Sigmoid colon (tissue), 7 donors: ENCODE results near the gene CD300A. TPM values are rescaled to one million over a fixed set of nuclear protein-coding genes. Genes with fewer than 3 reads are reported as not detected.

Source experiments
- DNase-seq: peaks from one replicate; pipeline ENCODE4 v3.0.0-alpha.2; 2019
- H3K27ac ChIP-seq, 4 donors: fragments of 200-600 bp; sonication (generic); one replicate each; pipeline ENCODE4 v1.5.1; 2016 to 2019; ENCODE audit warnings: mild to moderate bottlenecking in 1 of 4
- H3K27me3 ChIP-seq, 3 donors: fragments of 200-600 bp; sonication (generic); one replicate each; pipeline ENCODE4 v1.5.1; 2019; ENCODE audit warnings: mild to moderate bottlenecking in 1 of 3
- H3K36me3 ChIP-seq, 4 donors: fragments of 200-600 bp; sonication (generic); one replicate each; pipeline ENCODE4 v1.5.1; 2016 to 2019
- H3K4me1 ChIP-seq, 4 donors: fragments of 200-600 bp; sonication (generic); one replicate each; pipeline ENCODE4 v1.5.1; 2017 to 2019
- H3K4me3 ChIP-seq, 4 donors: fragments of 200-600 bp; sonication (generic); one replicate each; pipeline ENCODE4 v1.5.1; 2017 to 2019; ENCODE audit warnings: mild to moderate bottlenecking in 2 of 4, moderate library complexity in 1 of 4
- H3K9me3 ChIP-seq, 4 donors: fragments of 200-600 bp in 3 of 4; sonication (generic) in 3 of 4; one replicate each; pipeline versions ENCODE4 v1.5.1 to v1.6.1; 2013 to 2019
- CTCF ChIP-seq, 4 experiments: fragments of 450-650 bp in 3 of 4; fragments of 200-600 bp in 1 of 4; IDR thresholded peaks; one replicate each; pipeline ENCODE4 v1.5.1; 2016 to 2019; ENCODE audit warnings: antibody characterized with exemption in 4 of 4, mild to moderate bottlenecking in 3 of 4, moderate library complexity in 2 of 4
- EP300 ChIP-seq, 4 donors: sonication (generic); formaldehyde crosslinking; IDR thresholded peaks; one replicate each; pipeline ENCODE4 v1.6.1; 2017; ENCODE audit warnings: antibody characterized with exemption in 4 of 4
- POLR2A ChIP-seq, 2 donors: fragments of 450-650 bp; IDR thresholded peaks; one replicate each; pipeline ENCODE4 v1.6.1; 2016; ENCODE audit warnings: antibody characterized with exemption in 2 of 2, mild to moderate bottlenecking in 2 of 2, moderate library complexity in 2 of 2
- POLR2AphosphoS5 ChIP-seq, 4 donors: sonication (generic); formaldehyde crosslinking; IDR thresholded peaks; one replicate each; pipeline ENCODE4 v1.6.1; 2017; ENCODE audit warnings: antibody characterized with exemption in 4 of 4
- WGBS, 2 donors: extraction: QIAGEN DNeasy Blood & Tissue Kit; methylation state at CpG; one replicate each; pipeline ENCODE4 v1.1.7; 2013; 5-methylcytosine and 5-hydroxymethylcytosine counted together
- intact Hi-C: fragments of 100-400 bp; cut with DNase I; formaldehyde crosslinking; loops from one replicate; pipeline ENCODE4 v1.15.1; 2023
- polyA plus RNA-seq, 3 donors: library from polyadenylated mRNA; stranded (reverse); fragments of 200-250 nt; gene quantifications; one replicate each; pipeline ENCODE4 v1.2.3, GENCODE V29; 2013
- total RNA-seq, 4 donors: library from RNA; depleted of rRNA; stranded (reverse); fragments of >200 nt; gene quantifications; one replicate each; pipeline ENCODE4 v1.1.0, GENCODE V29; 2016
- donor health status: healthy with polysubstance abuse.
- donor health status: Bipolar disorder and iron deficiency.
- donor health status: healthy.

Gene CD300A
- total and polyA plus RNA-seq, 7 donors, result 2.9 to 33.5 (median 4.8) TPM

- no peak for TF ChIP-seq POLR2AphosphoS5 (IDR thresholded peaks at IDR 0.05)
- no peak for TF ChIP-seq EP300 (IDR thresholded peaks at IDR 0.05)
- no peak for TF ChIP-seq CTCF (IDR thresholded peaks at IDR 0.05)
- no peak for TF ChIP-seq POLR2A (IDR thresholded peaks at IDR 0.05)
Measured at GRCh38 chr17:74424657-74425056, 41.8 kb upstream of the CD300A start.

GRCh38 chr17:74426551-74427047, 39.8 kb upstream of the CD300A start:
- WGBS, 2 donors, result 78 to 85% methylated on average over 9 of the region's 9 CpGs
- Histone ChIP-seq H3K27ac (no peak overlapping the region), H3K4me1 (peaks cover 0 to 18% (median 11%) of the 10 kb centered on the region in 4 donors), H3K9me3 (no peaks in the 10 kb centered on the region), H3K4me3 (no peak overlapping the region), H3K27me3 (peaks cover 0 to 11% (median 0%) of the 10 kb centered on the region in 3 donors), H3K36me3 (no peaks in the 10 kb centered on the region)
- intact Hi-C loops, result no loop called here
- DNase-seq, result no peak
- TF ChIP-seq EP300 (IDR thresholded peaks at IDR 0.05) (no peak), POLR2AphosphoS5 (IDR thresholded peaks at IDR 0.05) (no peak), CTCF (IDR thresholded peaks at IDR 0.05) (no peak), POLR2A (IDR thresholded peaks at IDR 0.05) (no peak)

More at GRCh38 chr17:74424657-74425056, 41.8 kb upstream of the CD300A start:
- 87 to 88% methylated on average over 14 of the region's 14 CpGs for WGBS, 2 donors
- intact Hi-C loops, result no loop called here
- DNase-seq, result no peak
- Histone ChIP-seq H3K4me3 (no peak overlapping the region), H3K36me3 (no peaks in the 10 kb centered on the region), H3K9me3 (no peaks in the 10 kb centered on the region), H3K4me1 (peaks cover 0 to under 1% (median 0%) of the 10 kb centered on the region in 4 donors), H3K27ac (no peak overlapping the region), H3K27me3 (peaks cover 0 to 11% (median 0%) of the 10 kb centered on the region in 3 donors)

- DNase-seq, result no peak
- no peak overlapping the region for H3K4me3 ChIP-seq
- peaks cover 0 to 24% (median 14%) of the 10 kb centered on the region in 4 donors for H3K4me1 ChIP-seq
- TF ChIP-seq EP300 (IDR thresholded peaks at IDR 0.05), result no peak
- TF ChIP-seq POLR2AphosphoS5 (IDR thresholded peaks at IDR 0.05), result no peak
- TF ChIP-seq POLR2A (IDR thresholded peaks at IDR 0.05), result no peak
- TF ChIP-seq CTCF (IDR thresholded peaks at IDR 0.05), result no peak
- 20 to 67% methylated on average over 10 of the region's 10 CpGs for WGBS, 2 donors
- no peaks in the 10 kb centered on the region for H3K9me3 ChIP-seq
- intact Hi-C loops, result no loop called here
- H3K36me3 ChIP-seq, result no peaks in the 10 kb centered on the region
- no peak overlapping the region for H3K27ac ChIP-seq
- H3K27me3 ChIP-seq, result peaks cover 0 to 17% (median 0%) of the 10 kb centered on the region in 3 donors
Measured at GRCh38 chr17:74427048-74427762, 39.2 kb upstream of the CD300A start.

- intact Hi-C loops, result no loop called here
- Histone ChIP-seq H3K27ac (peak overlapping the region in 1 of 4 donors; percentile 22), H3K36me3 (no peaks in the 10 kb centered on the region), H3K4me1 (peaks cover 0 to 29% (median 20%) of the 10 kb centered on the region in 4 donors), H3K9me3 (no peaks in the 10 kb centered on the region), H3K4me3 (no peak overlapping the region), H3K27me3 (peaks cover 0 to 22% (median 0%) of the 10 kb centered on the region in 3 donors)
- DNase-seq, result no peak
- WGBS, 2 donors, result 23 to 67% methylated on average over 6 of the region's 6 CpGs
- TF ChIP-seq CTCF (IDR thresholded peaks at IDR 0.05) (no peak), EP300 (IDR thresholded peaks at IDR 0.05) (no peak), POLR2A (IDR thresholded peaks at IDR 0.05) (no peak), POLR2AphosphoS5 (IDR thresholded peaks at IDR 0.05) (no peak)
Measured at GRCh38 chr17:74427763-74428153, 38.7 kb upstream of the CD300A start.
